Kidney glomerular epithelial cell (primary cell): ENCODE measurements around the gene SYNGR2.
"Not testable (repeated sequence)": the region's sequence is repeated elsewhere in the genome, so short reads cannot be mapped to it uniquely, and the experiment has no call there.

Experiments used
- DNase-seq: peaks from one replicate; lab custom pipeline; 2025; lab: John Stamatoyannopoulos, UW

The SYNGR2 gene

GRCh38 chr17:78171591-78172248 lies 3.3 kb downstream of the SYNGR2 start:
- DNase-seq, result not testable (repeated sequence)

- no peak for DNase-seq
These were observed 4.1 kb downstream of the SYNGR2 start for GRCh38 chr17:78172249-78173051.

GRCh38 chr17:78173097-78173715 lies 4.8 kb downstream of the SYNGR2 start:
- DNase-seq, result no peak

GRCh38 chr17:78174346-78174869 lies 6.0 kb downstream of the SYNGR2 start:
- DNase-seq, result no peak

- no peak for DNase-seq
These were observed 6.7 kb downstream of the SYNGR2 start for GRCh38 chr17:78174870-78175642.

- DNase-seq, result no peak
These were observed 7.2 kb downstream of the SYNGR2 start for GRCh38 chr17:78175643-78175981.

- peak; percentile 28 for DNase-seq
These were observed 8.2 kb downstream of the SYNGR2 start for GRCh38 chr17:78176548-78177025.

- no peak for DNase-seq
These were observed 11.0 kb downstream of the SYNGR2 start for GRCh38 chr17:78179372-78179771.

- no peak for DNase-seq
These were observed 11.7 kb downstream of the SYNGR2 start for GRCh38 chr17:78180083-78180482.

GRCh38 chr17:78180508-78180907 lies 12.1 kb downstream of the SYNGR2 start:
- DNase-seq, result no peak

- DNase-seq, result no peak
These were observed 14.1 kb downstream of the SYNGR2 start for GRCh38 chr17:78182504-78182903.

- DNase-seq, result no peak
These were observed 15.5 kb downstream of the SYNGR2 start for GRCh38 chr17:78183916-78184315.

- DNase-seq, result no peak
These were observed 16.0 kb downstream of the SYNGR2 start for GRCh38 chr17:78184351-78184750.

GRCh38 chr17:78184868-78185267 lies 16.5 kb downstream of the SYNGR2 start:
- peak; percentile 17 for DNase-seq

GRCh38 chr17:78185981-78186691 lies 17.8 kb downstream of the SYNGR2 start:
- no peak for DNase-seq

GRCh38 chr17:78186692-78187595 lies 18.6 kb downstream of the SYNGR2 start, which contains the start of the genes AFMID and TK1:
Gene AFMID (plus strand): TSS chr17:78187362. CDS start chr17:78187371, 9 bp downstream.
Gene TK1 (minus strand): TSS chr17:78187052. CDS start chr17:78186994, 58 bp downstream.
- peak; percentile 87 for DNase-seq

- no peak for DNase-seq
These were observed 28.3 kb downstream of the SYNGR2 start for GRCh38 chr17:78196716-78197115.

GRCh38 chr17:78197147-78197832 lies 28.9 kb downstream of the SYNGR2 start:
- DNase-seq, result no peak

GRCh38 chr17:78200451-78200850 lies 32.1 kb downstream of the SYNGR2 start:
- DNase-seq, result no peak
